HAP-1 (cell line): ENCODE data around the gene DUSP1.

Experiments
- DNase-seq, 2 experiments: peaks; one replicate each; pipeline ENCODE4 v3.0.0-alpha.2; 2016 to 2020; ENCODE audit warnings: low spot score in 2 of 2
- H3K27me3 ChIP-seq: fragments of 250-450 bp; sonication (Bioruptor Pico); 2 replicates; pipeline ENCODE4 v1.5.1; 2020; ENCODE audit warnings: low read depth, mild to moderate bottlenecking, moderate library complexity
- H3K36me3 ChIP-seq: fragments of 250-450 bp; sonication (Bioruptor Pico); replicated peaks from 2 replicates; pipeline ENCODE4 v1.5.1; 2020; ENCODE audit warnings: mild to moderate bottlenecking
- H3K4me1 ChIP-seq: fragments of 250-450 bp; sonication (Bioruptor Pico); 2 replicates; pipeline ENCODE4 v1.5.1; 2020; ENCODE audit warnings: mild to moderate bottlenecking
- H3K4me3 ChIP-seq: fragments of 250-450 bp; sonication (Bioruptor Pico); 2 replicates; pipeline ENCODE4 v1.5.1; 2020; ENCODE audit warnings: mild to moderate bottlenecking, moderate library complexity
- H3K9me3 ChIP-seq: fragments of 250-450 bp; sonication (Bioruptor Pico); 2 replicates; pipeline ENCODE4 v1.5.1; 2020; ENCODE audit warnings: mild to moderate bottlenecking, moderate library complexity
- in situ Hi-C: fragments of 300-500 bp; cut with MboI; formaldehyde crosslinking; loops from 3 replicates; pipeline ENCODE4 v1.14.3; 2020; ENCODE audit warnings: low sequenced_read_pairs, inconsistent platforms, mixed read lengths

Gene DUSP1

GRCh38 chr5:172743112-172743959 lies 27.7 kb downstream of the DUSP1 start:
- no peaks in the 10 kb centered on the region for H3K4me1 ChIP-seq
- in situ Hi-C loops: no loop called here
- H3K9me3 ChIP-seq: no peaks in the 10 kb centered on the region
- H3K36me3 ChIP-seq: no peaks in the 10 kb centered on the region
- no peak for DNase-seq
- no peak overlapping the region for H3K4me3 ChIP-seq
- H3K27me3 ChIP-seq: no peaks in the 10 kb centered on the region

- in situ Hi-C loops: no loop called here
- Histone ChIP-seq H3K27me3 (no peaks in the 10 kb centered on the region), H3K4me3 (no peak overlapping the region), H3K9me3 (no peaks in the 10 kb centered on the region), H3K36me3 (no peaks in the 10 kb centered on the region), H3K4me1 (no peaks in the 10 kb centered on the region)
- DNase-seq: no peak
Observed at GRCh38 chr5:172741206-172741582, 29.8 kb downstream of the DUSP1 start.

GRCh38 chr5:172740428-172741205 lies 30.4 kb downstream of the DUSP1 start:
- Histone ChIP-seq H3K4me1 (no peaks in the 10 kb centered on the region), H3K9me3 (no peaks in the 10 kb centered on the region), H3K36me3 (no peaks in the 10 kb centered on the region), H3K27me3 (no peaks in the 10 kb centered on the region), H3K4me3 (no peak overlapping the region)
- DNase-seq: no peak
- in situ Hi-C loops: no loop called here

GRCh38 chr5:172739375-172739774 lies 31.6 kb downstream of the DUSP1 start:
- Histone ChIP-seq H3K36me3 (no peaks in the 10 kb centered on the region), H3K4me3 (no peak overlapping the region), H3K27me3 (no peaks in the 10 kb centered on the region), H3K4me1 (no peaks in the 10 kb centered on the region), H3K9me3 (no peaks in the 10 kb centered on the region)
- DNase-seq: no peak
- in situ Hi-C loops: no loop called here

GRCh38 chr5:172736508-172737135 lies 34.4 kb downstream of the DUSP1 start:
- in situ Hi-C loops: no loop called here
- no peaks in the 10 kb centered on the region for H3K4me1 ChIP-seq

GRCh38 chr5:172735141-172735831 lies 35.7 kb downstream of the DUSP1 start:
- no peak for DNase-seq
- H3K27me3 ChIP-seq: no peaks in the 10 kb centered on the region
- in situ Hi-C loops: no loop called here
- no peak overlapping the region for H3K4me3 ChIP-seq
- no peaks in the 10 kb centered on the region for H3K36me3 ChIP-seq
- no peaks in the 10 kb centered on the region for H3K4me1 ChIP-seq
- no peaks in the 10 kb centered on the region for H3K9me3 ChIP-seq

More at GRCh38 chr5:172736508-172737135, 34.4 kb downstream of the DUSP1 start:
- Histone ChIP-seq H3K9me3 (no peaks in the 10 kb centered on the region), H3K4me3 (no peak overlapping the region), H3K27me3 (no peaks in the 10 kb centered on the region), H3K36me3 (no peaks in the 10 kb centered on the region)
- no peak for DNase-seq

GRCh38 chr5:172733974-172734346 lies 37.0 kb downstream of the DUSP1 start:
- Histone ChIP-seq H3K4me1 (no peaks in the 10 kb centered on the region), H3K4me3 (no peak overlapping the region), H3K27me3 (no peaks in the 10 kb centered on the region), H3K9me3 (no peaks in the 10 kb centered on the region), H3K36me3 (no peaks in the 10 kb centered on the region)
- in situ Hi-C loops: no loop called here
- DNase-seq: no peak

GRCh38 chr5:172733131-172733973 lies 37.6 kb downstream of the DUSP1 start:
- Histone ChIP-seq H3K4me1 (no peaks in the 10 kb centered on the region), H3K36me3 (no peaks in the 10 kb centered on the region), H3K27me3 (no peaks in the 10 kb centered on the region), H3K9me3 (no peaks in the 10 kb centered on the region), H3K4me3 (no peak overlapping the region)
- DNase-seq: no peak
- in situ Hi-C loops: no loop called here

- Histone ChIP-seq H3K9me3 (no peaks in the 10 kb centered on the region), H3K27me3 (no peaks in the 10 kb centered on the region), H3K4me1 (no peaks in the 10 kb centered on the region), H3K36me3 (no peaks in the 10 kb centered on the region), H3K4me3 (no peak overlapping the region)
- DNase-seq: no peak
- in situ Hi-C loops: no loop called here
Observed at GRCh38 chr5:172732201-172732865, 38.7 kb downstream of the DUSP1 start.

- no peaks in the 10 kb centered on the region for H3K27me3 ChIP-seq
- no peaks in the 10 kb centered on the region for H3K4me1 ChIP-seq
- in situ Hi-C loops: no loop called here
- H3K9me3 ChIP-seq: no peaks in the 10 kb centered on the region
- H3K4me3 ChIP-seq: no peak overlapping the region
- DNase-seq: no peak
- no peaks in the 10 kb centered on the region for H3K36me3 ChIP-seq
Observed at GRCh38 chr5:172731680-172732074, 39.3 kb downstream of the DUSP1 start.

GRCh38 chr5:172730981-172731679 lies 39.9 kb downstream of the DUSP1 start:
- DNase-seq: no peak
- H3K4me3 ChIP-seq: no peak overlapping the region
- in situ Hi-C loops: no loop called here
- H3K36me3 ChIP-seq: no peaks in the 10 kb centered on the region
- H3K9me3 ChIP-seq: no peaks in the 10 kb centered on the region
- no peaks in the 10 kb centered on the region for H3K4me1 ChIP-seq
- no peaks in the 10 kb centered on the region for H3K27me3 ChIP-seq

GRCh38 chr5:172730222-172730621 lies 40.8 kb downstream of the DUSP1 start:
- in situ Hi-C loops: no loop called here
- Histone ChIP-seq H3K9me3 (no peaks in the 10 kb centered on the region), H3K4me1 (no peaks in the 10 kb centered on the region), H3K27me3 (no peaks in the 10 kb centered on the region), H3K4me3 (no peak overlapping the region), H3K36me3 (no peaks in the 10 kb centered on the region)
- no peak for DNase-seq
